ENCODE data around the gene EEF1AKMT2.

GRCh38 chr10:124745673-124746072 is 46.0 kb downstream of the EEF1AKMT2 start:
- TF ChIP-seq POLR2AphosphoS5 (IDR thresholded peaks at IDR 0.05; ENCODE audit: low read depth, low read length) (no peak), POLR2A (IDR thresholded peaks at IDR 0.05; ENCODE audit: low read depth, low read length) (no peak), TAF1 (IDR thresholded peaks at IDR 0.05; ENCODE audit: borderline replicate concordance, low read depth, low read length) (no peak)

All from GM12892 (cell line).